ENCODE measurements around the gene SMIM45.

Gene SMIM45

GRCh38 chr22:41968601-41969000, 16.7 kb downstream of the SMIM45 start:
- H3K9ac ChIP-seq (ENCODE audit: low read depth, low read length, poor library complexity) = peak overlapping the region; percentile 5
- H3K14ac ChIP-seq (ENCODE audit: low read length) = no peak overlapping the region
- no CpG with 5 or more reads among the region's 9 CpGs for WGBS, 2 donors (ENCODE audit: extremely low coverage in 2 of 2, insufficient read length in 2 of 2, insufficient replicate concordance in 1 of 2)
- peaks cover 22 to 23% of the 10 kb centered on the region in 2 donors for H3K4me1 ChIP-seq (ENCODE audit: control insufficient read depth in 2 of 2, insufficient read depth in 1 of 2, low read depth in 1 of 2, low read length in 2 of 2)
- H3K9me3 ChIP-seq (replicated peaks in 1 of 2; ENCODE audit: control insufficient read depth in 2 of 2, insufficient read depth in 1 of 2, low read depth in 1 of 2, low read length in 2 of 2) = no peaks in the 10 kb centered on the region
- H2BK15ac ChIP-seq (ENCODE audit: low read length) = peak overlapping the region; percentile 10
- no peak overlapping the region for H2BK120ac ChIP-seq (ENCODE audit: low read depth, low read length)
- H4K91ac ChIP-seq (ENCODE audit: low read depth, low read length, poor library complexity) = no peak overlapping the region
- H3K18ac ChIP-seq (ENCODE audit: low read length) = peak overlapping the region; percentile 56
- H3K79me1 ChIP-seq (ENCODE audit: low read depth, low read length) = no peaks in the 10 kb centered on the region
- H3K4me2 ChIP-seq (ENCODE audit: insufficient read depth, low read length, poor library complexity, severe bottlenecking) = no peak overlapping the region
- peak overlapping the region; percentile 67 for H2AFZ ChIP-seq (ENCODE audit: low read length)
- H3K27me3 ChIP-seq (ENCODE audit: control insufficient read depth in 3 of 3, insufficient read depth in 3 of 3, low read depth in 1 of 3, low read length in 3 of 3) = no peaks in the 10 kb centered on the region
- no peak overlapping the region for H3K23ac ChIP-seq (ENCODE audit: low read depth, low read length, poor library complexity)
- H4K8ac ChIP-seq (ENCODE audit: low read depth, low read length) = no peak overlapping the region
- H2BK12ac ChIP-seq (ENCODE audit: low read length) = no peak overlapping the region
- no peaks in the 10 kb centered on the region for H3K36me3 ChIP-seq (replicated peaks in 1 of 2; ENCODE audit: control insufficient read depth in 2 of 2, insufficient read depth in 2 of 2, low read length in 2 of 2)
- peak overlapping the region; percentile 91 for H2AK5ac ChIP-seq (ENCODE audit: low read depth, low read length)
- no peak overlapping the region for H3K27ac ChIP-seq (replicated peaks; ENCODE audit: low read length)
- no peak for DNase-seq (ENCODE audit: low spot score)
- H3K4me3 ChIP-seq (ENCODE audit: low read length in 2 of 2) = no peak overlapping the region
- H3K4ac ChIP-seq (ENCODE audit: low read length) = no peak overlapping the region
- no peak overlapping the region for H2BK5ac ChIP-seq (ENCODE audit: low read length)

DNA sequence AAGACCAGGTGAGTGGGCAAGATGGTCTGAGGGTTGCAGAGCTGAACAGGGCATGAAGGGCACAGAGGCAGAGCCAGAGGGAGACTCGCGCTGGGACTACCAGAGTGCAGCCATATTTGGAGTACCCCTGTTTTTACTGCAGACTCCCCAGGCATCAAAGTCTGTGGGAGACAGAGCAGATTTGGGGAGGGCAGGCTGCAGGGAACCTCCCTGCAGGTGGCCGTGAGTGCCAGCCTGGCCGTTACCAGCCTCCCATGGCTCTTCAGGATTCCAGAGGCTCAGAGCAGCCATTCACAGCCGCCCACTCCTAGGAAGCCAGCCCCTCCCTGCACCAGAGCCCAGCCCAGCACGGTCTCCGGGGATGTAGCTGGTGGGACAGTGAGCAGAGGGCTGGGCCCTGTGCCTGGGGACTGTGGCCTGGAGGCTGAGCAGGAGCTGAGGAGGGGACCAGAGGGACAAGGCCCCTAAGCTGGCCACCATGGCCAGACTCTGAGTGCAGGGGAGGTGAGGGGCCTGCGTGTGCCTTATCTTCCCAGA, 17.2 kb downstream of the SMIM45 start, which contains the start of gene SEPTIN3:
Gene SEPTIN3, plus strand, starts transcription at position 334 of the 537 bp plus-strand sequence. CDS start 2,050 bp downstream, outside the sequence.
- no CpG with 5 or more reads among the region's 8 CpGs for WGBS, 2 donors (ENCODE audit: extremely low coverage in 2 of 2, insufficient read length in 2 of 2, insufficient replicate concordance in 1 of 2)
- Histone ChIP-seq H4K8ac (ENCODE audit: low read depth, low read length) (no peak within 1 kb of the TSS), H3K9ac (ENCODE audit: low read depth, low read length, poor library complexity) (peak within 1 kb of the TSS; percentile 65), H3K4me3 (ENCODE audit: low read length in 2 of 2) (no peak within 1 kb of the TSS), H3K79me1 (ENCODE audit: low read depth, low read length) (no peaks in the 10 kb centered on the region), H3K36me3 (replicated peaks in 1 of 2; ENCODE audit: control insufficient read depth in 2 of 2, insufficient read depth in 2 of 2, low read length in 2 of 2) (no peaks in the 10 kb centered on the region), H3K4me2 (ENCODE audit: insufficient read depth, low read length, poor library complexity, severe bottlenecking) (no peak within 1 kb of the TSS), H3K23ac (ENCODE audit: low read depth, low read length, poor library complexity) (no peak within 1 kb of the TSS), H2AFZ (ENCODE audit: low read length) (peak within 1 kb of the TSS; percentile 67), H3K18ac (ENCODE audit: low read length) (peak within 1 kb of the TSS; percentile 76), H3K9me3 (replicated peaks in 1 of 2; ENCODE audit: control insufficient read depth in 2 of 2, insufficient read depth in 1 of 2, low read depth in 1 of 2, low read length in 2 of 2) (no peaks in the 10 kb centered on the region), H3K4ac (ENCODE audit: low read length) (no peak within 1 kb of the TSS), H2BK5ac (ENCODE audit: low read length) (no peak within 1 kb of the TSS), H3K14ac (ENCODE audit: low read length) (no peak within 1 kb of the TSS), H3K4me1 (ENCODE audit: control insufficient read depth in 2 of 2, insufficient read depth in 1 of 2, low read depth in 1 of 2, low read length in 2 of 2) (peaks cover 16 to 18% of the 10 kb centered on the region in 2 donors), H2BK15ac (ENCODE audit: low read length) (peak within 1 kb of the TSS; percentile 25), H3K27me3 (ENCODE audit: control insufficient read depth in 3 of 3, insufficient read depth in 3 of 3, low read depth in 1 of 3, low read length in 3 of 3) (no peaks in the 10 kb centered on the region), H2BK12ac (ENCODE audit: low read length) (peak within 1 kb of the TSS; percentile 7), H2AK5ac (ENCODE audit: low read depth, low read length) (peak within 1 kb of the TSS; percentile 91), H4K91ac (ENCODE audit: low read depth, low read length, poor library complexity) (peak within 1 kb of the TSS; percentile 4), H2BK120ac (ENCODE audit: low read depth, low read length) (no peak within 1 kb of the TSS), H3K27ac (replicated peaks; ENCODE audit: low read length) (no peak within 1 kb of the TSS)
- no peak for DNase-seq (ENCODE audit: low spot score)

DNA sequence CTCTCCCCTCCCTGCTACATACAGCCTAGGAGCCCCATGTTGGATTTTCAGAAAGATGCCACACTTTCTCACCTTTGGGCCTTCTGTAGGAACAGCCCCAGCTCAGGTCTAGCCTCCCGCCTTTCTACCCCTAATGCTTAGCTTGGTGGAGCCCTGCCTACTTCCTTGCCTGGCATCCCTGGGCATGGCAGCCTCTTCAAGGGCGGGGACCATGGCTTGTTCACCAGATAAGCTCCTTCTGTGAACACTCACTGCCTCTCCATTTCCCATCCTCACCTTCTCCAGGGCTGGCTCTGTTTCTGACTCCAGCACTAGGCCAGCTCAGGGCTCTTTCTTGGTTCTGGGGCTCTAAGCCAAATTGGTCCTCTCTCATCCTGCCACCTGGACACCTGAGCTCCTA, 18.7 kb downstream of the SMIM45 start:
- Histone ChIP-seq H2AFZ (ENCODE audit: low read length) (no peak overlapping the region), H3K4ac (ENCODE audit: low read length) (no peak overlapping the region), H2BK5ac (ENCODE audit: low read length) (no peak overlapping the region), H3K4me3 (ENCODE audit: low read length in 2 of 2) (no peak overlapping the region), H3K36me3 (replicated peaks in 1 of 2; ENCODE audit: control insufficient read depth in 2 of 2, insufficient read depth in 2 of 2, low read length in 2 of 2) (no peaks in the 10 kb centered on the region), H3K9me3 (replicated peaks in 1 of 2; ENCODE audit: control insufficient read depth in 2 of 2, insufficient read depth in 1 of 2, low read depth in 1 of 2, low read length in 2 of 2) (no peaks in the 10 kb centered on the region), H3K23ac (ENCODE audit: low read depth, low read length, poor library complexity) (peak overlapping the region; percentile 25), H3K4me2 (ENCODE audit: insufficient read depth, low read length, poor library complexity, severe bottlenecking) (no peak overlapping the region), H3K79me1 (ENCODE audit: low read depth, low read length) (no peaks in the 10 kb centered on the region), H2AK5ac (ENCODE audit: low read depth, low read length) (peak overlapping the region; percentile 27), H4K8ac (ENCODE audit: low read depth, low read length) (no peak overlapping the region), H2BK12ac (ENCODE audit: low read length) (peak overlapping the region; percentile 7), H3K9ac (ENCODE audit: low read depth, low read length, poor library complexity) (no peak overlapping the region), H3K14ac (ENCODE audit: low read length) (no peak overlapping the region), H3K4me1 (ENCODE audit: control insufficient read depth in 2 of 2, insufficient read depth in 1 of 2, low read depth in 1 of 2, low read length in 2 of 2) (peaks cover 13 to 14% of the 10 kb centered on the region in 2 donors), H2BK15ac (ENCODE audit: low read length) (peak overlapping the region; percentile 25), H3K27me3 (ENCODE audit: control insufficient read depth in 3 of 3, insufficient read depth in 3 of 3, low read depth in 1 of 3, low read length in 3 of 3) (peaks cover 0 to 8% (median 8%) of the 10 kb centered on the region in 3 experiments), H3K27ac (replicated peaks; ENCODE audit: low read length) (no peak overlapping the region), H3K18ac (ENCODE audit: low read length) (no peak overlapping the region), H4K91ac (ENCODE audit: low read depth, low read length, poor library complexity) (no peak overlapping the region), H2BK120ac (ENCODE audit: low read depth, low read length) (no peak overlapping the region)
- DNase-seq (ENCODE audit: low spot score) = no peak
- no CpG with 5 or more reads among the region's 2 CpGs for WGBS, 2 donors (ENCODE audit: extremely low coverage in 2 of 2, insufficient read length in 2 of 2, insufficient replicate concordance in 1 of 2)

- no peak overlapping the region for H4K8ac ChIP-seq (ENCODE audit: low read depth, low read length)
- no peak overlapping the region for H2AFZ ChIP-seq (ENCODE audit: low read length)
Measured at GRCh38 chr22:41971431-41971830, 19.5 kb downstream of the SMIM45 start.

More at GRCh38 chr22:41971431-41971830, 19.5 kb downstream of the SMIM45 start:
- H3K18ac ChIP-seq (ENCODE audit: low read length) = no peak overlapping the region
- no peak overlapping the region for H2BK12ac ChIP-seq (ENCODE audit: low read length)
- no peaks in the 10 kb centered on the region for H3K79me1 ChIP-seq (ENCODE audit: low read depth, low read length)
- no peak overlapping the region for H3K14ac ChIP-seq (ENCODE audit: low read length)
- DNase-seq (ENCODE audit: low spot score) = no peak
- H3K9me3 ChIP-seq (replicated peaks in 1 of 2; ENCODE audit: control insufficient read depth in 2 of 2, insufficient read depth in 1 of 2, low read depth in 1 of 2, low read length in 2 of 2) = no peaks in the 10 kb centered on the region
- no peak overlapping the region for H3K4me3 ChIP-seq (ENCODE audit: low read length in 2 of 2)
- H3K4me2 ChIP-seq (ENCODE audit: insufficient read depth, low read length, poor library complexity, severe bottlenecking) = no peak overlapping the region
- no peak overlapping the region for H3K23ac ChIP-seq (ENCODE audit: low read depth, low read length, poor library complexity)
- no peak overlapping the region for H3K4ac ChIP-seq (ENCODE audit: low read length)
- H2BK15ac ChIP-seq (ENCODE audit: low read length) = peak overlapping the region; percentile 25
- WGBS, 2 donors (ENCODE audit: extremely low coverage in 2 of 2, insufficient read length in 2 of 2, insufficient replicate concordance in 1 of 2) = no CpG with 5 or more reads among the region's 11 CpGs
- no peak overlapping the region for H3K9ac ChIP-seq (ENCODE audit: low read depth, low read length, poor library complexity)
- peak overlapping the region; percentile 47 for H2AK5ac ChIP-seq (ENCODE audit: low read depth, low read length)
- no peak overlapping the region for H3K27ac ChIP-seq (replicated peaks; ENCODE audit: low read length)
- H2BK5ac ChIP-seq (ENCODE audit: low read length) = no peak overlapping the region
- peaks cover 0 to 15% (median 11%) of the 10 kb centered on the region in 3 experiments for H3K27me3 ChIP-seq (ENCODE audit: control insufficient read depth in 3 of 3, insufficient read depth in 3 of 3, low read depth in 1 of 3, low read length in 3 of 3)
- H2BK120ac ChIP-seq (ENCODE audit: low read depth, low read length) = no peak overlapping the region
- H3K36me3 ChIP-seq (replicated peaks in 1 of 2; ENCODE audit: control insufficient read depth in 2 of 2, insufficient read depth in 2 of 2, low read length in 2 of 2) = no peaks in the 10 kb centered on the region
- peaks cover 16 to 19% of the 10 kb centered on the region in 2 donors for H3K4me1 ChIP-seq (ENCODE audit: control insufficient read depth in 2 of 2, insufficient read depth in 1 of 2, low read depth in 1 of 2, low read length in 2 of 2)
- H4K91ac ChIP-seq (ENCODE audit: low read depth, low read length, poor library complexity) = peak overlapping the region; percentile 44

Data from neuronal stem cell (in vitro differentiated cells).